K562 (cell line): ENCODE results near the gene ATXN10. TPM values are rescaled to one million over a fixed set of nuclear protein-coding genes. Genes with fewer than 3 reads are reported as not detected.

Source experiments
- BRD4 ChIP-seq: fragments of 200-600 bp; sonication (generic); IDR thresholded peaks from 2 replicates; pipeline ENCODE4 v1.6.1; 2017; ENCODE audit warnings: inconsistent platforms
- FOS ChIP-seq: IDR thresholded peaks from 3 replicates; pipeline ENCODE4 v1.6.1; 2011; ENCODE audit not compliant: insufficient read length; ENCODE audit errors: extremely low read depth
- KHSRP ChIP-seq: fragments of 450-650 bp; IDR thresholded peaks from 2 replicates; pipeline ENCODE4 v1.6.1; 2017
- MED1 ChIP-seq: sonication (generic); formaldehyde crosslinking; IDR thresholded peaks from 2 replicates; pipeline ENCODE4 v1.8.1; 2023; ENCODE audit warnings: missing genetic modification reagents, borderline replicate concordance
- SMC3 ChIP-seq: conservative IDR thresholded peaks from 2 replicates; pipeline ENCODE4 v1.6.1; 2011; ENCODE audit warnings: low read depth, low read length, improper control_type of control experiment; ENCODE audit not compliant: insufficient read depth
- SRSF7 ChIP-seq: fragments of 200-400 bp; formaldehyde crosslinking; optimal IDR thresholded peaks from 2 replicates; pipeline ENCODE3; 2017; ENCODE audit warnings: mild to moderate bottlenecking, low read depth, low read length
- polyA plus RNA-seq, 8 experiments: library from polyadenylated mRNA; depleted of rRNA in 4 of 8; stranded (reverse) in 5 of 8; unstranded in 3 of 8; fragments of >200 nt; fragmentation: Nextera tagmentation in 2 of 8; fragmentation: Illumina TruSeq in 1 of 8; extraction: Ambion mirVana in 2 of 8; extraction: Trizol in 1 of 8; gene quantifications; 2 replicates each; pipeline versions ENCODE4 v1.2.1 to v1.2.3, GENCODE V29; 2011 to 2014; ENCODE audit warnings: inconsistent platforms in 1 of 8, missing spikeins in 1 of 8
- total RNA-seq, 7 experiments: library from RNA; depleted of rRNA in 6 of 7; stranded (reverse); fragments of >200 nt in 6 of 7; fragmentation: Illumina TruSeq in 2 of 7; extraction: Trizol in 2 of 7; gene quantifications; 2 replicates each; pipeline versions ENCODE4 v1.2.1 to v1.2.3, GENCODE V29; 2011 to 2021; ENCODE audit warnings: low replicate concordance in 1 of 7
- TF ChIP-seq, protein P1 (sequence below): sonication (generic); formaldehyde crosslinking; IDR thresholded peaks from 2 replicates; pipeline ENCODE4 v1.8.0; 2022; ENCODE audit warnings: mild to moderate bottlenecking, missing genetic modification reagents
- TF ChIP-seq, protein P2 (sequence below): fragments of 450-650 bp; formaldehyde crosslinking; IDR thresholded peaks from 2 replicates; pipeline ENCODE4 v1.4.0; 2020; ENCODE audit warnings: mild to moderate bottlenecking, moderate library complexity
- TF ChIP-seq, protein P3 (sequence below), 3 experiments: IDR thresholded peaks in 2 of 3; conservative IDR thresholded peaks in 1 of 3; 2 replicates each; pipeline ENCODE4 v1.5.1; 2011 to 2012; ENCODE audit warnings: low read length in 3 of 3, mild to moderate bottlenecking in 3 of 3, control low read depth in 2 of 3, improper control_type of control experiment in 1 of 3, inconsistent platforms in 1 of 3, low read depth in 1 of 3, mixed read lengths in 1 of 3, moderate library complexity in 1 of 3; ENCODE audit not compliant: insufficient read depth in 2 of 3
- TF ChIP-seq, protein P4 (sequence below): sonication (generic); formaldehyde crosslinking; IDR thresholded peaks from 2 replicates; pipeline ENCODE4 v1.8.1; 2023; ENCODE audit warnings: mild to moderate bottlenecking, missing genetic modification reagents, moderate library complexity
- TF ChIP-seq, protein P5 (sequence below): fragments of 450-650 bp; IDR thresholded peaks from one replicate; pipeline ENCODE4 v1.6.1; 2018; ENCODE audit warnings: mild to moderate bottlenecking, moderate library complexity; ENCODE audit not compliant: partially characterized antibody

Gene ATXN10
- total and polyA plus RNA-seq, 9 of the 15 experiments (the other 6 are each of a cell fraction or from before 2014, with no cell fraction given): 11.5 to 190 (median 33.6) TPM

DNA sequence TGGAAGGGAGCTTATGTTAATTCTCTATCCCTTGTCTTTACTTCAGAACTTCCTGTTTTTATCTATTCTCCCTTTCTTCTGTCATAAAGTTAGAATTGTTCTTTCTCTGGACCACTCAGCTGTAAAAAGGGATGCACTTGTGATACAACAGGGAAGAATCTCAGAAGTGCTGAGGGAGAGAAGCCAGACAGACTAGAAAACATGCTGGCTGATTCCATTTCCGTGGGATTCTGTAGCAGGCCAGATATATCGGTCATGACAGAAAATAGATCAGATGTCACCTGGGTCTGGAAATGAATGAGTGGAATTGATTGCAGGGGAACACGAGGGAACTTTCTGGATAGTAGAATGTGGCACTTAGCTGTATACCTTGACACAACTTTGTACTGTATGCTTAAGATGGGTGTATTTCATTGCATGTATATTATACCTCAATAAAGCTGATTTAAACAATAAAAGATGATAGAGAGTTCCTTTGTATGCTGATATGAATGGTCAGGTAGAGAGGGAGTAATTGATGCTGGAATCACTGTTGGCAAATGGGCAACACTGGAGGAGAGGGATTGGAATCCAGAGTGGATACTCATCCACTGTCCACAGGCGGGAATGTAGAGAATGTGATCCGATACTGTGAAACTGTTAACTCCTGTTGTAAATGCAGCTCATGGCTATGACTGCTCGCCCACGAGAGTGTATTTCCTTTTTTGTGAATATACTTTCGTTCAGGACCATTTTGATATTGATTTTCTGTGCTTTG lies 59.6 kb downstream of the ATXN10 start (continued):
- TF ChIP-seq, protein P1, sequence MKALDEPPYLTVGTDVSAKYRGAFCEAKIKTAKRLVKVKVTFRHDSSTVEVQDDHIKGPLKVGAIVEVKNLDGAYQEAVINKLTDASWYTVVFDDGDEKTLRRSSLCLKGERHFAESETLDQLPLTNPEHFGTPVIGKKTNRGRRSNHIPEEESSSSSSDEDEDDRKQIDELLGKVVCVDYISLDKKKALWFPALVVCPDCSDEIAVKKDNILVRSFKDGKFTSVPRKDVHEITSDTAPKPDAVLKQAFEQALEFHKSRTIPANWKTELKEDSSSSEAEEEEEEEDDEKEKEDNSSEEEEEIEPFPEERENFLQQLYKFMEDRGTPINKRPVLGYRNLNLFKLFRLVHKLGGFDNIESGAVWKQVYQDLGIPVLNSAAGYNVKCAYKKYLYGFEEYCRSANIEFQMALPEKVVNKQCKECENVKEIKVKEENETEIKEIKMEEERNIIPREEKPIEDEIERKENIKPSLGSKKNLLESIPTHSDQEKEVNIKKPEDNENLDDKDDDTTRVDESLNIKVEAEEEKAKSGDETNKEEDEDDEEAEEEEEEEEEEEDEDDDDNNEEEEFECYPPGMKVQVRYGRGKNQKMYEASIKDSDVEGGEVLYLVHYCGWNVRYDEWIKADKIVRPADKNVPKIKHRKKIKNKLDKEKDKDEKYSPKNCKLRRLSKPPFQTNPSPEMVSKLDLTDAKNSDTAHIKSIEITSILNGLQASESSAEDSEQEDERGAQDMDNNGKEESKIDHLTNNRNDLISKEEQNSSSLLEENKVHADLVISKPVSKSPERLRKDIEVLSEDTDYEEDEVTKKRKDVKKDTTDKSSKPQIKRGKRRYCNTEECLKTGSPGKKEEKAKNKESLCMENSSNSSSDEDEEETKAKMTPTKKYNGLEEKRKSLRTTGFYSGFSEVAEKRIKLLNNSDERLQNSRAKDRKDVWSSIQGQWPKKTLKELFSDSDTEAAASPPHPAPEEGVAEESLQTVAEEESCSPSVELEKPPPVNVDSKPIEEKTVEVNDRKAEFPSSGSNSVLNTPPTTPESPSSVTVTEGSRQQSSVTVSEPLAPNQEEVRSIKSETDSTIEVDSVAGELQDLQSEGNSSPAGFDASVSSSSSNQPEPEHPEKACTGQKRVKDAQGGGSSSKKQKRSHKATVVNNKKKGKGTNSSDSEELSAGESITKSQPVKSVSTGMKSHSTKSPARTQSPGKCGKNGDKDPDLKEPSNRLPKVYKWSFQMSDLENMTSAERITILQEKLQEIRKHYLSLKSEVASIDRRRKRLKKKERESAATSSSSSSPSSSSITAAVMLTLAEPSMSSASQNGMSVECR (CRISPR knock-in tag): no peak
- TF ChIP-seq SMC3: no peak
- no peak for TF ChIP-seq BRD4
- TF ChIP-seq FOS: no peak
- TF ChIP-seq, protein P2, sequence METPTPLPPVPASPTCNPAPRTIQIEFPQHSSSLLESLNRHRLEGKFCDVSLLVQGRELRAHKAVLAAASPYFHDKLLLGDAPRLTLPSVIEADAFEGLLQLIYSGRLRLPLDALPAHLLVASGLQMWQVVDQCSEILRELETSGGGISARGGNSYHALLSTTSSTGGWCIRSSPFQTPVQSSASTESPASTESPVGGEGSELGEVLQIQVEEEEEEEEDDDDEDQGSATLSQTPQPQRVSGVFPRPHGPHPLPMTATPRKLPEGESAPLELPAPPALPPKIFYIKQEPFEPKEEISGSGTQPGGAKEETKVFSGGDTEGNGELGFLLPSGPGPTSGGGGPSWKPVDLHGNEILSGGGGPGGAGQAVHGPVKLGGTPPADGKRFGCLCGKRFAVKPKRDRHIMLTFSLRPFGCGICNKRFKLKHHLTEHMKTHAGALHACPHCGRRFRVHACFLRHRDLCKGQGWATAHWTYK (CRISPR knock-in tag): no peak
- no peak for TF ChIP-seq MED1 (CRISPR knock-in tag)
- TF ChIP-seq, protein P3, sequence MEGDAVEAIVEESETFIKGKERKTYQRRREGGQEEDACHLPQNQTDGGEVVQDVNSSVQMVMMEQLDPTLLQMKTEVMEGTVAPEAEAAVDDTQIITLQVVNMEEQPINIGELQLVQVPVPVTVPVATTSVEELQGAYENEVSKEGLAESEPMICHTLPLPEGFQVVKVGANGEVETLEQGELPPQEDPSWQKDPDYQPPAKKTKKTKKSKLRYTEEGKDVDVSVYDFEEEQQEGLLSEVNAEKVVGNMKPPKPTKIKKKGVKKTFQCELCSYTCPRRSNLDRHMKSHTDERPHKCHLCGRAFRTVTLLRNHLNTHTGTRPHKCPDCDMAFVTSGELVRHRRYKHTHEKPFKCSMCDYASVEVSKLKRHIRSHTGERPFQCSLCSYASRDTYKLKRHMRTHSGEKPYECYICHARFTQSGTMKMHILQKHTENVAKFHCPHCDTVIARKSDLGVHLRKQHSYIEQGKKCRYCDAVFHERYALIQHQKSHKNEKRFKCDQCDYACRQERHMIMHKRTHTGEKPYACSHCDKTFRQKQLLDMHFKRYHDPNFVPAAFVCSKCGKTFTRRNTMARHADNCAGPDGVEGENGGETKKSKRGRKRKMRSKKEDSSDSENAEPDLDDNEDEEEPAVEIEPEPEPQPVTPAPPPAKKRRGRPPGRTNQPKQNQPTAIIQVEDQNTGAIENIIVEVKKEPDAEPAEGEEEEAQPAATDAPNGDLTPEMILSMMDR (IDR thresholded peaks at IDR 0.05 in 2 of 3, conservative IDR thresholded peaks at IDR 0.05 in 1 of 3; ENCODE audit: insufficient read depth in 2 of 3, low read depth in 1 of 3, low read length in 3 of 3): no peak
- TF ChIP-seq SRSF7: no peak
- TF ChIP-seq KHSRP: no peak
- TF ChIP-seq, protein P4, sequence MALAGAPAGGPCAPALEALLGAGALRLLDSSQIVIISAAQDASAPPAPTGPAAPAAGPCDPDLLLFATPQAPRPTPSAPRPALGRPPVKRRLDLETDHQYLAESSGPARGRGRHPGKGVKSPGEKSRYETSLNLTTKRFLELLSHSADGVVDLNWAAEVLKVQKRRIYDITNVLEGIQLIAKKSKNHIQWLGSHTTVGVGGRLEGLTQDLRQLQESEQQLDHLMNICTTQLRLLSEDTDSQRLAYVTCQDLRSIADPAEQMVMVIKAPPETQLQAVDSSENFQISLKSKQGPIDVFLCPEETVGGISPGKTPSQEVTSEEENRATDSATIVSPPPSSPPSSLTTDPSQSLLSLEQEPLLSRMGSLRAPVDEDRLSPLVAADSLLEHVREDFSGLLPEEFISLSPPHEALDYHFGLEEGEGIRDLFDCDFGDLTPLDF: no peak
- TF ChIP-seq, protein P5, sequence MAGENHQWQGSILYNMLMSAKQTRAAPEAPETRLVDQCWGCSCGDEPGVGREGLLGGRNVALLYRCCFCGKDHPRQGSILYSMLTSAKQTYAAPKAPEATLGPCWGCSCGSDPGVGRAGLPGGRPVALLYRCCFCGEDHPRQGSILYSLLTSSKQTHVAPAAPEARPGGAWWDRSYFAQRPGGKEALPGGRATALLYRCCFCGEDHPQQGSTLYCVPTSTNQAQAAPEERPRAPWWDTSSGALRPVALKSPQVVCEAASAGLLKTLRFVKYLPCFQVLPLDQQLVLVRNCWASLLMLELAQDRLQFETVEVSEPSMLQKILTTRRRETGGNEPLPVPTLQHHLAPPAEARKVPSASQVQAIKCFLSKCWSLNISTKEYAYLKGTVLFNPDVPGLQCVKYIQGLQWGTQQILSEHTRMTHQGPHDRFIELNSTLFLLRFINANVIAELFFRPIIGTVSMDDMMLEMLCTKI: no peak
- TF ChIP-seq, all 486 proteins: peak for 0
